Spleen (tissue), 7 donors: ENCODE data around the gene AGAP3.

ENCODE experiments used
- CTCF ChIP-seq, 11 experiments: fragments of 200-600 bp in 7 of 11; fragments of 450-650 bp in 4 of 11; sonication (generic) in 4 of 11; IDR thresholded peaks in 8 of 11; conservative IDR thresholded peaks in 3 of 11; 1 replicate in 7 of 11; 2 replicates in 4 of 11; pipeline versions ENCODE4 v1.4.0 to v1.8.0; 2016 to 2021; ENCODE audit warnings: antibody characterized with exemption in 11 of 11, inconsistent platforms in 4 of 11, mild to moderate bottlenecking in 1 of 11
- POLR2A ChIP-seq, 3 donors: fragments of 450-650 bp; IDR thresholded peaks; one replicate each; pipeline ENCODE4 v1.5.1; 2017; ENCODE audit warnings: antibody characterized with exemption in 3 of 3, mild to moderate bottlenecking in 1 of 3
- donor health status: DM: no; HTN: no; CAD: no; lungs with moderate emphysema.
- donor health status: DM: no; HTN: no; CAD: no.
- donor health status: DM: no; HTN: no; CAD: no.

DNA sequence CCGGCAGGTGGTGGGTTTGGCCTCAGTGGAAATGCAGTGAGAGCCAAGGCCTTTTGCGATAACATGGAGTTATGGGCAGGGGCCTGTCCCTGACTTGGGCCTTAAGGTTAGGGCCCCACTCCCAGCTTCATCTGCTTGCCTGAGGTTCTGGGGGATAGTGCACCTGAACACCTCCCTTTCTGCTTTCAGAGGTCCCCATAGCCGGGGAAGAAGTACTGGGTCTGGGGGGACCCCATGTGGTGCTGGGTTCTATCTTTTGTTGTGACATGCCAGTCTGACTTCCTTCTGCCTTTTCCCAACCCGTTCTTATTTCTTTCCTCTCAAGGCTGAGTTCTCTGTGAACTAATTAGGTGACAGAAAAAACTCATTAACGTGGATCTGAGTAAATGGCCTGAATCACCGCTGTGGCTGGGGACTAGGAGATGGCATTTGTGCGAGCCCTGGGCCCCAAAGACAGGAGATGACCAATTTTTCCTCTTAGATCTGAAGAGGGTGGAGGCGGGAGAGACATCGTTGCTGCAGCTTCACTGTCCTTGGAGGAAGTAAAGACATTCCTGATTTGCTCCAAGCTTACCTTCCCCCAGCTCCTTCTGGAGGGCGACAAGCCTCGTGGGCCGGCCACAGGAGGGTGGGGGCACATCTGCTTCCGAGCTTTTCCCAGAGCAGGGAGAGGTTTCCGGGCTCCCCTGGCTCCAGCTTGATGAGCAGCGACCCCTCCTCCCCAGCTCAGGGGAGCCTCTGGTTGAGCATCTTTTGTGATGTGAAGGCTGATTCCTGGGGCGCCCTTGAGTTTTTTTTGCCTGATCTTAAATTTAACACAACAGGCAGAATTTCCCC is 2.0 kb downstream of the AGAP3 start:
- TF ChIP-seq CTCF (IDR thresholded peaks at IDR 0.05 in 8 of 11, conservative IDR thresholded peaks at IDR 0.05 in 3 of 11) (no peak), POLR2A (IDR thresholded peaks at IDR 0.05) (no peak)
